Measurements from ENCODE around the gene TNNT1. TPM values are rescaled to one million over a fixed set of nuclear protein-coding genes. Genes with fewer than 3 reads are reported as not detected.

The TNNT1 gene
- total RNA-seq, 4 donors from 2014 or later, result not detected

DNA sequence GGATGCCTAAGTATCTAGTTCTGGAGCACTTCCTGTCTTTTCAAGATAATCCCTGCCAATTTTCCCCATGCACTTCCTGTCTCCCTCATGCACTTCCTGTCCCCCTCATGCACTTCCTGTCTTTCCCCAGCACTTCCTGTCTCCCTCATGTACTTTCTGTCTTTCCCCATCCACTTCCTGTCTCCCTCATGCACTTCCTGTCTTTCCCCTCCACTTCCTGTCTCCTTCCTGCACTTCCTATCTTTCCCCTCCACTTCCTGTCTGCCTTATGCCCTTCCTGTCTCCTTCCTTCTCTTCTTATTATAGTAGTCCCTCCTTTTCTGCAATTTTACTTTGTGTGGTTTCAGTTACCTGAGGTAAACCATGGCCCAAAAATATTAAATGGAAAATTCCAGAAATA is 3.0 kb upstream of the TNNT1 start:
- Histone ChIP-seq H3K27ac (no peak overlapping the region), H3K4me3 (replicated peaks in 1 of 3) (no peak overlapping the region), H3K27me3 (peaks cover 27% of the 10 kb centered on the region), H3K36me3 (no peaks in the 10 kb centered on the region), H3K9me3 (no peaks in the 10 kb centered on the region), H3K4me1 (peaks cover 0 to 6% of the 10 kb centered on the region in 2 donors)
- TF ChIP-seq CTCF (IDR thresholded peaks at IDR 0.05) (no peak), POLR2A (IDR thresholded peaks at IDR 0.05) (no peak)
- intact Hi-C loops (cut with DNase I), result no loop called here
- no peak for DNase-seq

GRCh38 chr19:55147545-55148251 is 1.3 kb downstream of the TNNT1 start:
- TF ChIP-seq CTCF (IDR thresholded peaks at IDR 0.05), result no peak
- intact Hi-C loops (cut with DNase I), result loop anchor here (10.0 kb wide), 1 partner anchor 477 kb away; the partner anchor contains the start of gene ZNF784
- H3K9me3 ChIP-seq, result no peaks in the 10 kb centered on the region
- H3K27ac ChIP-seq, result no peak overlapping the region
- DNase-seq, result no peak
- H3K4me3 ChIP-seq (replicated peaks in 1 of 3), result no peak overlapping the region
- no peaks in the 10 kb centered on the region for H3K36me3 ChIP-seq
- 9 to 27% methylated on average over 3 to 7 of the region's 9 CpGs for WGBS, 2 donors
- peaks cover 0 to 7% of the 10 kb centered on the region in 2 donors for H3K4me1 ChIP-seq
- peaks cover 22% of the 10 kb centered on the region for H3K27me3 ChIP-seq

- no peak overlapping the region for H3K27ac ChIP-seq
- peaks cover 0 to 7% of the 10 kb centered on the region in 2 donors for H3K4me1 ChIP-seq
- H3K36me3 ChIP-seq, result no peaks in the 10 kb centered on the region
- H3K4me3 ChIP-seq (replicated peaks in 1 of 3), result no peak overlapping the region
- H3K27me3 ChIP-seq, result peaks cover 25% of the 10 kb centered on the region
- TF ChIP-seq POLR2A (IDR thresholded peaks at IDR 0.05), result no peak
- TF ChIP-seq CTCF (IDR thresholded peaks at IDR 0.05), result no peak
- DNase-seq, result no peak
- intact Hi-C loops (cut with DNase I), result loop anchor here (10.0 kb wide), 1 partner anchor 478 kb away; the partner anchor contains the start of gene ZNF784
- WGBS, 2 donors, result 0 to 3% methylated on average over 9 to 10 of the region's 27 CpGs
- no peaks in the 10 kb centered on the region for H3K9me3 ChIP-seq
Observed at GRCh38 chr19:55146705-55147273, 2.2 kb downstream of the TNNT1 start.

- 7 to 8% methylated on average over 11 to 16 of the region's 41 CpGs for WGBS, 2 donors
- DNase-seq, result no peak
- intact Hi-C loops (cut with DNase I), result loop anchor here (10.0 kb wide), 1 partner anchor 479 kb away; the partner anchor contains the start of gene ZNF784
- Histone ChIP-seq H3K4me3 (replicated peaks in 1 of 3) (no peak overlapping the region), H3K36me3 (no peaks in the 10 kb centered on the region), H3K27ac (no peak overlapping the region), H3K9me3 (no peaks in the 10 kb centered on the region), H3K4me1 (peaks cover 0 to 7% of the 10 kb centered on the region in 2 donors), H3K27me3 (peaks cover 28% of the 10 kb centered on the region)
- TF ChIP-seq CTCF (IDR thresholded peaks at IDR 0.05) (no peak), POLR2A (IDR thresholded peaks at IDR 0.05) (no peak)
Observed at GRCh38 chr19:55146078-55146704, 2.8 kb downstream of the TNNT1 start.

DNA sequence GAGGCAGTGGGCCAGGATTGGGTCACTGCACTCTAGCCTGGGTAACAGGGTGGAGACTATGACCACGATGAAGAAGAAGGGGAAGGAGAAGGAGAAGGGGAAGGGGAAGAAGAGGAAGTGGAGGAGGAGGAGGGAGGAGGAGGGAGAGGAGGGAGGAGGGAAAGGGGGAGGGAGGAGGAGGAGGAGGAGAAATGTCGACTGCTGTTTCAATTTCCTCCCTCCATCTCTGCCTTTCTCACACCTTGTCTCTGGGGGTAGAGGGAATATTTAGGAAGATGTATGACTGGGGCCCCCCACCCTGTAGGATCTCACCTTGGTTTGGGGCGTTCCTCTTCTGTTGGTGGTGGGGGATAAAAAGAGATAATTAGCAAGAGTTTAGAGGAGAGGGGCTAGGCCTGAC is 3.8 kb downstream of the TNNT1 start:
- DNase-seq, result no peak
- intact Hi-C loops (cut with DNase I), result loop anchor here (10.0 kb wide), 1 partner anchor 480 kb away; the partner anchor contains the start of gene ZNF784
- no peaks in the 10 kb centered on the region for H3K9me3 ChIP-seq
- TF ChIP-seq POLR2A (IDR thresholded peaks at IDR 0.05), result no peak
- no peak for TF ChIP-seq CTCF (IDR thresholded peaks at IDR 0.05)
- H3K36me3 ChIP-seq, result no peaks in the 10 kb centered on the region
- 27 to 28% methylated on average over 3 of the region's 3 CpGs for WGBS, 2 donors
- no peak overlapping the region for H3K4me3 ChIP-seq (replicated peaks in 1 of 3)
- peaks cover 28% of the 10 kb centered on the region for H3K27me3 ChIP-seq
- no peak overlapping the region for H3K27ac ChIP-seq
- peaks cover 0 to 7% of the 10 kb centered on the region in 2 donors for H3K4me1 ChIP-seq
